Iris pigment epithelial cell (primary cell): ENCODE results near the gene PRR5L.

ENCODE experiments used
- DNase-seq: peaks from one replicate; pipeline ENCODE4 v3.0.0-alpha.2; 2011; ENCODE audit warnings: low read depth

The PRR5L gene

DNA sequence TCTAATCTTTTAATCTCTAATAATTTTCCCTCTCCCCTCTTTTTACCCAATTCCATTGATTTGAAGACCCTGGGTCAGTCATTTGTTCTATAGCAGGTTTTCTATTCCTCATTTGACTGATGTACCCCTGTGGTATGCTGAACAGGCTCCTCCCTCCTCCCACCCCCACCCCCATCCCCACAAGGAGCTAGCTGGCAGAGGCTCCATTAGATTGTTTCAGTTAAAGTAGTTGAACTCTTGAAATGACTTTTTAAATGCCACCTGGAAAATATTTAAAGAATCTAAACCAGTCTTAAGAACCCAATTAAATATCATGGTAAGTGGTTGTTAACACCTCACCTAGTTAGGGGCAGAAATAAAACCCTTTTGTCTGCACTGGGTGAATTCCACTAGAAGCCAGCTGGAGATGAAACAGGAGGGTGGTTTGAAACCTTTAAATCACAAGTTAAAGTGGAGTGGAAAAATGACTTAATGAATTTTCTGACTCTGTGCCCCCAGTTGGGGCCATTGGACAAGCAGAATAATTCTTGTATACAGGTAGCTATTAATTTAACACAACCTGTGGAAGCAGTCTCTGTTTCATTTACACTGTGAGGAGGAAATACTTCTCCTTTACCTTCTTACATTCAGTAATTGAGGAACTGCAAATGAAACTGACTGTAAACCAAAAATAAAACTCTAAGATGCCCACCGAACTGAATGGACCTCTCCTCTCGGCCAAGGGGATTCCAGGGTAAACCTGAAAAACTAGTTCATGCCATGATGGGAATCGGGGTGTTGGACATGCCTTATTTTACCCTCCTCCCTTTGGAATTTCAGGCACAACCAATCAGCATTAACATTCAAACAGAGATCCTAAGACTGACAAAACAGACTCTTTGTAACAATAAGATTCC lies 30.7 kb downstream of the PRR5L start:
- no peak for DNase-seq

DNA sequence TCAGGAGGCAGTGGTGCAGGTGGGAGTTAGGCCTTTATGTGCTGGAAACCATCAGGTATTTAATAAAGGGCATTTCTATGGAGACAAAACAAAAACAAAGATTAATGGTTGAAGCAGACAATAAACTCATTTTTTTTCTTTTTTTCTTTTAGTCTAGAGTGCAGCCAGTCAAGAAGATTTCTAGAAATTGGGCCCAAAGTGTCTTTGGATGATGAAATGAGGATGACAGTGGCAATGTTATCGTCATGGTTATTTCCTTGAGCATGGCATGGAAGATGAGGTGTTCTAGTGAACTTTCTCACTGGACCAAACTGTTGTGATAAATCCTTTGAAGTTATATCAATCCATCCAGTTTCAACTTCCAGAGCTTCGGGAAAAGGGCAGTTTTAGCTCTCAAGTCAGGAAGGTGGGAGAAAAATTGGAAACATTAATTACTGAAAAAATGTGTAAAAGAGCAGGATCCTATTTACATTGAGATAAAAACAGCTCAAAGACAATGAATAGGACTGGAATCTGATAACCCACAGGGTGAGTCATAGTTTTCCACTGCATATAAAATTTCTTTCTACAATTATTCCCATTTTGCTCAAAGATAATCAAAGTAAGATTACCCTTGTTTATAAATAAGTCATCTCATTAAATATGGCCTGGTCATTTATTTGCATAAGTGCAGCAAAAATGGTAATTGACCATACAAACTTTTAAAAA lies 33.0 kb downstream of the PRR5L start:
- DNase-seq, result peak; percentile 52

DNA sequence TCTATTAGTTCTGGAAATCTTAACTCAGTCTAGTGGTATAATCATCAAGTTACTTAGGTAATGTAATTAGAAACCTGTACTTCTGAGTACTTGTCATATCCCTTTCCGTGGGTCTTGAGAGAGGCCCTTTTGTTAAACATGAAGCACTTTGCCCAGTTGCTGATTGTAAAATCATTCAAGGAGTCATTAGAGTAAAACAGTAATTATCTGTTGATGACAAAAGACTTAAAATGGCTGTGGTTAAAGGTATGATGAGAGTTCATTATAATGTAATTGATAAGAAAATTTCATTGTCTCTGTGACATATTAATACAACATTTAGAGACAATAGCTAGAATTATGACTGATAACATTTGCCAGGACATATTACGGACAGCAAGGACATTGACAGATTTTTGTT lies 34.3 kb downstream of the PRR5L start:
- DNase-seq, result no peak

DNA sequence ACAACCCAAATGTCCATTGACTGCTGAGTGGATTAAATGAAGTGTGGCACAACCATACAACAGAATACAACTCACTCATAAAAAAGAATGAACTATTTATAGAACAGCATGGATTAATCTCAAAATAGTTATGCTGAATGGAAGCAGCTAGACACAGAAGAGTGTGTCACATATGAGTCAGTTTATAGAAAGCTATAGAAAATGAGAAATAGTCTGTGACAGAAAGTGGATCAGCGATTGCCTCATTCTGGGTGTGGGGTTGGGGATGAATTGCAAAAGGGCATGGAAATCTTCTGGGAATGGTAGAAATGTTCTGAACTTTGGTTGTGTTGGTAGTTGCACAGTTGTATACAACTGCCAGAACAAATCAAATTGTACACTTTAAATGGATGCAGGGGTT lies 37.4 kb downstream of the PRR5L start:
- peak; percentile 55 for DNase-seq

DNA sequence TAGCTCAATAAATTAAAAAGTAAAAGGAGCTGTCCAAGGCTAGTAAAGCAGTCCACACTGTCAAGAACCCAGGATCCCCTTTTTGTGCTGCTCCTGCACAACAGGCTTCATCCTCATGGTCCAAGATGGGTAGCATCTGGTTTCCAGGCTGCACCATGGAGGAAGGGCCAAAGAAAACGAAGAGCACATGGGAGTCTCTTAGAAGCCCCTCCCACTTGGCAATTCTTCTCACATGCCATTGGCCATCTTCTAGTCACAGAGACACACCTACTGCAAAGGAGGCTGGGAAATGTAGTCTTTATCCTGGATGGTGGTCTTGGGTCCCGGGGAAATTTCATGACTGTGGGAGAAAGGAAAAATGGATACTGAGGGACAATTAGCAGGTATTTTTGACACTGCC lies 37.8 kb downstream of the PRR5L start:
- peak; percentile 74 for DNase-seq

DNA sequence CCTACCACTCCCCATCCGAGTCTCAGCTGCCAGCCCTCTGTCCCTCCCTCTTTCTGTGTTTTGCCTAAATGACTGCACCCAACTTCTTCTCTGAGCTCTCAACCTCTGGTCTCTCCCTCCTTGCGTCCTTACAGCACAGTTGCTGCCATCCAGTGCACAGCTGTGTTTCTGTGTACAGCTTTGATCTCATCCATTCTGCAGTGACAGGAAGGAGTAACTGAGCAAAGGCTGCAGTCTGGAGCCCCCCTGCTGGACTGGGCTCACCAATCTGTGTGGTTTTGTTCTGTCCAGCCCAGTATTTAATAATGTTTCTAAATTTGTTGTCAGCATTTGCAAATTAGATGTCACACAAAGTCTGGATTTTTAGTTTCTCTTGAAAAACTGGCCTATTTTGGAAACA lies 43.8 kb downstream of the PRR5L start:
- DNase-seq, result no peak

DNA sequence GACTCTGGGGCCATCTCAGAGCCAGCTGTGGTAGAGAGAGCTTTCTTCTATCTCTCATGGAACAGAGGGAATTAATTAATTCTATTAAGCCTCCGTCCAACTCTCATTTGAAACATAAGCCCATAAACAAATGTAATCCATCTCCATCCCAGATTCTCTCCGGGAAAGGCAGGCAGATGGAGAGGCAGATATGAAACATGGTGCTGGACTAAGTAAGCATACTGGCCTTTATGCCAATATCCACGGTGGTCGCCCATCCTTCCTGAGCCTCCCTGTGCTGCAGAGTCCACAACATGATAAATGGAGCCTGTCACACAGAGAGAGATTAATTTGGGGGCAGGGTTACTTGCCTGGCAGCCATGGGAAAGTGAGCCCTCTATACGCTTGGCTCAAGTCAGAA lies 44.8 kb downstream of the PRR5L start:
- no peak for DNase-seq

DNA sequence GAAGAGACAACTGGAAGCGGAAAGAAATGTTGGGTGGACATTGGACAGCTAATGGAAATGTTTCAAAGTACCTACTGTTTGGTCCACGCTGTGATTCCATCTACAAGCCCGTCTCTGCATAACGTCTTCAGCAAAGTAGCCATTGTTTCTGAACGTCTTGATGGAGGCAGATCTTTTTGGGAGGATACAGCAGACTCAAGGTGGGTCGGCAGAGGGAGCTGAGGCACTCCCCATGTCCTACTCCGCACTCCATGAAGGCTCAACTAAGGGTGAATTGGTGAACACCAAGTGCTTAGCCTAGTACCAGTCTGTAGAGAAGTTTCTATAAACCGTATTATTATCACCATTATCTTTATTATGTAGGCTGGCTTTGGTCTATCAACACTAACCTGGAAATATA lies 45.8 kb downstream of the PRR5L start:
- no peak for DNase-seq

DNA sequence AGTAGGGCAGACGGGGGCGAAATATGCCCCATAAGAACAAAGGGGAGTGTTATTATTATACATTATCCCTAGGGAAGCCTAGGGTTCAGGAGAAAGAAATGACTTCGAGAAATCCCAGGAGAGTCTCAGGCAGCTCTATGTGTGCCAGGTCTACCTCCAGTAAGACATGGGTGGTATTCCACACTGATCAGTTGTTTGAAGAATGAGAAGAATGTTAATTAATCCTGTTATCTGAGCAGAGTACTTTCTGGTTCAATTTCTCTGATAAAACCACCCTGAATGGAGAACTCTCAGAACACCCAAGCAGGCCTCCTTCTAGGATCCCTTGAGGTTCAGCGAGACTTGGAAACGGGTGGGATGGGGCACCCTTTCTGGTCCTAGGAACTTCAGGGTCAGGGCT lies 46.2 kb downstream of the PRR5L start:
- DNase-seq, result no peak

DNA sequence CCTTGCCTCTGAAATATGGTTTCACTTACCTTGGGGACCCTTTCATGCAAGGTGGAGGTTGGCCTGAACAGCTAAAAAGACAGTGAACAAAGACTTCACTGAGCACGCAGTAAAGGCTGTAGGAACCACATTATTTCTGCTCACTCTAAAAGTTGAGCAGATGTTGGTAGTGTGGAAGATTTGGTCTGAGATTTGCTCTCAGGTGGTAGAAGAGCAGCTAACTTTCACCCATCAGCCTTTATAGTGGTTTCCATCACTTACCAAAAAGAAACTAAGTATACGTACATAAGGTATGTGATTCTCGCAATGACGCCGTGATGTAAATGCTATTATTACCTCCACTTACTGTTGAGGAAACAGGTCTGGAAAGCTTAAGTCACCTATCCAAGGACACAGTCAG lies 47.3 kb downstream of the PRR5L start:
- no peak for DNase-seq

DNA sequence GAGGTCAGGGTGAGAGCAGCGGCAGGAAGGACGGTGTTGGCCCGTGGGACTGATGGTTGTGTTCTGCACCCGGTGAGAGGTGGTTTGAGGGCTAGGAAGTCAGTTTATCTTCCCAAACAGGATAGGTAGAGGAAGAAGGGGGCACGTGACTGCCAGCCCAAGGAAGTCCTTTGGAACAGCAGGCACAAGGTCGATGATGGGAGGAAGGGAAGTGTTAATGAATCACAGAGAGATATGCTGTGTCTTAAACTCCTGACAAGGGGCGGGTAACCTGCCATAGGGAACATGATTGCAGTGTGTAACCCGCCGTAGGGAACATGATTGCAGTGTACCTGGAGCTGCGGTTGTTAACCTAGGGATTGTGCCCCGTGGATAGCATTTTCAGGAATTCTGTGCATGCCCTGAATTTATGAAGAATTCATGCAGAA lies 49.0 kb downstream of the PRR5L start:
- no peak for DNase-seq

DNA sequence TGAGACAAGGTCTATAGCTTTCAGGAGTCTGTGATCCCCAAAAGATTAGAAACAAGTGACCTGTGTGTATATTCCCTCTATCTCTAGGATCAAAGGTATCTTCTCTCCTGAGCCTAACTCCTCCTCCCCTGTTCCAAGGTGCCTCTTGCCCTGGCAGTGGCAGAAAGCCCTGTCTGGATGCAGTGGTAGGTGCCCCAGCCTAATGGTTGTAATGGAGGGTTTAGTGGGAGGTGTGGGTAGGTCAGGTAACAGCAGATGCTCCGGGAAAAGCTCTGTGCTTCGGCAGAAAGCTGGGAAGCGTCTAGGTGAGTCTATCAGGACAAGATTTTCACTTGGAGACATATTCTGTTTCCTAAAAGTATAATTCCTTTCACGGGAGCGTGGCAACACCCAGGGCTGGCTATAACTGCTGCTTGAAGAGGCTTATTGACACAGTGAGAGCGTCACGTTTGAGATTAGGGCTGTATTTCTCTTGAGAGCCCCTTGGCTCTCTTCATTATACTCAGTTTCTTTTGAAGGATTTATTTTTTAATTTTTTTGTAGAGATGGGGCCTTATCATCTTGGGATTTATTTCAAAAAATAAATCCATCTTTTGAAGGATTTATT lies 49.5 kb downstream of the PRR5L start:
- DNase-seq, result no peak

DNA sequence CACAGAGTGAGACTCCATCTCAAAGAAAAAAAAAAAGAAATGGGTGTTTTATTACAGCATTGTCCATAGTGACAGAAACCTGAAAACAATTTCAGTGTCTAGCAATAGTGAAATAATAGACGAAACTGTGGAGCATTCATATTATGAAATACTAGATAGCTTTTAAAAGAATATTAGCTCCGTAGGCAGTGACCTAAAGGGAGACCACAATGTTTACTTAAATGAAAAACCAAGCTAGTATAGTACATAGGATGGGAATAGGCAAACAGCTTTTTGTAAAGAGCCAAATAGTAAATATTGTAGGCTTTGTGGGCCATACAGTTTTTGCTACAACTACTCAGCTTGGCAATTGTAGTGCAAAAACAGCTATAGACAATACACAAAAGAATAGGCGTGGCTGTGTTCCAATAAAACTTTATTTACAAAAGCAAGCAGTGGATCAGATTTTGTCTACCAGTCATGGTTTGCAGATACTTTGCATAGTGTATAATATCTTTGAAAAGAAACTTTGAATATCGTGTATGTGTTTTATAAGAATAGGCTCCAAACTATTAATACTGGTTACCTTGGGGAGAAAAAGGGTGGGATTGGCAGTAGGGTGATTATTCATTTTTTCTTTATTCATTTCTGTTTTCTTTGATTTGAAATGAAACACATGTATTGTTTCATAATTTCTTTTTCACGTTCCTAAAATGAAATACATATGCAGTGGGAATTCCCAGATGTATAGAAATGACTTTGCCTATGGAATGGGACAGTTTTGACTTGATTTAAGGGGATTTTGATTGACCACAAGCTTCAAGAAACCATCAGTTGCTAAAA lies 50.7 kb downstream of the PRR5L start:
- peak; percentile 34 for DNase-seq

DNA sequence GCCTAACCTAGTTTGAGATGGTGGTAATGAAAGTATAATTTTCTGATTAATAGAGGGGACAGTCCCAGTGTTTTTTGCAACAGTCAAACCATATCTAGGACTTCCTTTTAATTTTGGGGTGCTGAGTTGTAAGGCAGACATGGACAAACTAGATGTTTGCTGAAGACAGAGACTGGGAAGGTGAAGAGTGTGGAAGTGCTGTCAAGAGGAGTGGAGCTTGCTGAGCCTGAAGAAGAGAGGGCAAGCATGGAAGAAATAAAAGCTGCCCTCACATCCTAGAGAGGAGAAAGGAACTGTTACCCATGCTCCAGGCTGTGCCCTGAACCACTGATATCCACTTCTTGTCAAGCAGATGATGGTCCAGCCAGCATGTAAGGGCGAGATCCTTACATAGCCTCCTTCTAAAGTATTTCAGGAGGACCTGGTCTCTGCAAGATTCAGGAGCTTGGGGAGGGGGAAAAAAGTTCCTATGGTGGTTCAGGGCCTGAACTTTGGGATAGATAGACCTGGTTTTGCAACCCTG lies 51.4 kb downstream of the PRR5L start:
- DNase-seq, result no peak

DNA sequence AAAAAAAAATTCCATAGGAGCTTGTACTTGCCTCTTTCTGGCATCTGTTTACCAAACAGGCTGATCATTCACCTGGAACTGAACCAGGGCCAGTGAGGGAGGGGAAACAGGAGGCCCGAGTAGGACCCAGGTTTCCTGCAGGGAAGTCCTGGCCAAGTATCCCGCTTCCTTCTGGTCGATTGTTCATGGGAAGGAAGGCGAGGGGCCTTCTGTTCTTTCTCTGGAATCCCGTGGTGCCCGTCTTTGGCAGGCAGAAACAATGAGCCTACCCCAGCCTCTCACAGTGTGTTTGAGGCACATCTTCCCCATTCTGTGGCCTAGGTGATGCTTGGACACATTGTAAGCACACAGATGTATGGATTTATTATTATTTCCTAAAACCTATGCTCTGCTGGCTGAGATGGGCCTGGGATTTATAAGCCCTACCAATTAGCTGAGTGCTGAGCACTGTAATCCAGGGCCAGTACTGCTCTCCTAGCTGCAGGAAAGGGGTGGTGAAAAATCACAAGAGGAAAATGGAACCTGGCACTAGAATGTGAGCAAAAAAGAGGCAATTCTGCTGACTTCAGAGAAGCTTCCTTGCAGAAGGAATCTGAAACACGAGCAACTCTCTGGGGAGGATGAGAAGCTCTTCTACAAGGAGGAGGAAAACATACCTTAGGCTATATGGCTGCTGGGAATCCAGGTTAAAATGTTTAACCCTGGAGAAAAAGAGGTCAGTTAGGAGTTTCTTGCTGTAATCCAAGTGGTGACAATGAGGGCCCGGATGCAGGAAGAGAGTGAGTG lies 53.5 kb downstream of the PRR5L start:
- DNase-seq, result no peak

DNA sequence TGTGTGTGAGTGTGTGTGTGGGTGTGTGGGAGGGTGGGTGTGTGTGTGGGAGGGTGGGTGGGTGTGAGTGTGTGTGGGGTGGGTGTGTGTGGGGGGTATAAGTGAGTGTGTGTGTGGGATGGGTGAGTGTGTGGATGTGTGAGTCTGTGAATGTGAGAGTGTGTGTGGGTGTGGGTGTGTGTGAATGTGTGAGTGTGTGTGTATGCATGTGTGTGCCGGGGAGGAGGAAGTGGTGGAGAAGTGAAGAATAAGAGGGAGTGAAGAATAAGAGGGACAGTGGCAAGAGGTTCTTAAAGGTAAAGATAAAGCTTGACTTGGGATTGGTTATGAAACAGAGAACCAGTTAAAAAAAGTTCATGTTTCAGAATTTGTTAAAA lies 54.0 kb downstream of the PRR5L start:
- no peak for DNase-seq

DNA sequence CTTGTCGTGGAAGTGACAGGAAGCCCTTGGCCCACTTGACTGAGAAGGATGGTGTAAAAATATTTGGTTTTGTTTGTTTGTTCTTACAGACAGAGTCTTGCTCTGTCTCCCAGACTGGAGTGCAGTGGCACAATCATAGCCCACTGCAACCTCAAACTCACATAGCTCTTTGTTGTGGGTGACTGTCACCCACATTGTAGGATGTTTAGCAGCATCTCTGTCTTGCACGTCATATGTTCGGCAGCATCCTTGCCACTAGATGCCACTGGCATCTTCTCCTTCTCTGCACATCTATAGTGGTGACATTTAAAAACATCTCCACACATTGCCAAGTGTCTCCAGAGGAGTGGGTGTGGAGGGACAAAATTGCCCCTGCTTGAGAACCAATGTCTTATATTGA lies 56.8 kb downstream of the PRR5L start:
- DNase-seq, result no peak

DNA sequence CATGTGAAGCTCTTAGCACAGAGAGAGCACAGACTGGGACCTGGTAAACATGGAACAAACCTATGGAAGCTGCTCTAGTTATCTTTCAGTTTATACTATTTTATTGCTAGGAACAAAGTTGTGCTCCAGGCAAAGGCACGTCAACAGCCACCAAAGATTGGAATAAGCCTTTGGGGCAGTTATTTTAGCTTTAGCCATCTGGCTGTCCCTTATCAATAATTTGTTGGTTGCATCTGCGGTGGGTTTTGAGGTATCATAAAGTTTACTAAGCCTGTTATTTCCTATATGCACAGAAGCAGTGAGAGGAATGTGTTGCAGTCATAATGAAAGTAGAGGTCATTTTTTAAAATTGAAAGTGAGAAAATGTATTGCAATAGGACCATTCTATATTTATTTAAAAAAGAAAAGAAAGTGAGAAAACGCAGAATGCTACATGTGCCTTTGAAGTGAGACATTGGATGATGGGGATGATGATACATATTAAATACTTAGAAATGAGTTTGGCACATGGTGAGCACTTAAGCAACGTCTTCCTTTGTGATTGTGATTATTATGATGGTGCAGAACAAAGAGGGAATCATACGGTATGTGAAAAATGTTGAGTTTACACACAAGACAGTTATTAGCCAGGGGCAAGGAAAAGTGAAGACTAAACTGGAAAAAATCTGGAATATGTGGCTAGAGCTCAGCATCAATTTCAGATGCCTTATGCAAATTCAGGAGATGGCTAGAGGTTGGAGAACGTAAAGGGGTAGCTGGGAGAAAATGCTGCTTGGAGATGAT lies 58.3 kb downstream of the PRR5L start:
- peak; percentile 88 for DNase-seq

DNA sequence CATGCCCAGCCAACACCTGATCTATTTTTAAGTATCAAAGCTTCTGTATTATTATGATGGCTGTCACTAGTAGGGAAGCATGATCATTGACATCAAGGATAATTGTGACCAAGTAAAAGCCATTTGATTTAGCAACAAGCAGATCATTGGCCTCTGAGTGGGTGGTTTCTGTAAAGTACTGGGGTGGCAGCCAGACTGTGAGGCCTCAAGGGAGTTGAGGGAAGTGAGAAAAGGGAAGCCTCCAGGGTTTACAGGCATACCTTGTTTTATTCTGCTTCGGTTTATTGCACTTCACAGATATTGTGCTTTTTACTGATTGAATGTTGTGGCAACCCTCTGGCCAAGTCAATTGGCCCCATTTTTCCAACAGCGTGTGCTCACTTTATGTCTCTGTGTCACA lies 60.1 kb downstream of the PRR5L start:
- DNase-seq, result peak; percentile 23

DNA sequence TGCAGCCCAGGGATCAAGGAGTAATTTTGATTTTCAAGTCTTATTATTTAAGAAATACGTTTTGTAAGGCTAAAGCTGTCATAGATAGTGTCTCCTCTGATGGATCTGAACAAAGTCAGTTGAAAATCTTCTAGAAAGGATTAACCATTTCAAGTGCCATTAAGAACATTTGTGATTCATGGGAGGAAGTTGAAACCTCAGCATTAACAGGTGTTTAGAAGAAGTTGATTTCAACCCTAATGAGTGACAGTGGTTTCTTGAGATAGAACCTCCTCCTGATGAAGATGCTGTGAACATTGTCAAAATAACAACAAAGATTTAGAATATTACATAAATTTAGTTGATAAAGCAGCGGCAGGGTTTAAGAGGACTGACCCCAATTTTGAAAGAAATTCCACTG lies 61.7 kb downstream of the PRR5L start:
- DNase-seq, result no peak
